Measurements from ENCODE around the gene ZNF335.
"Not testable (repeated sequence)": the region's sequence is repeated elsewhere in the genome, so short reads cannot be mapped to it uniquely, and the experiment has no call there.

ZNF335 gene

DNA sequence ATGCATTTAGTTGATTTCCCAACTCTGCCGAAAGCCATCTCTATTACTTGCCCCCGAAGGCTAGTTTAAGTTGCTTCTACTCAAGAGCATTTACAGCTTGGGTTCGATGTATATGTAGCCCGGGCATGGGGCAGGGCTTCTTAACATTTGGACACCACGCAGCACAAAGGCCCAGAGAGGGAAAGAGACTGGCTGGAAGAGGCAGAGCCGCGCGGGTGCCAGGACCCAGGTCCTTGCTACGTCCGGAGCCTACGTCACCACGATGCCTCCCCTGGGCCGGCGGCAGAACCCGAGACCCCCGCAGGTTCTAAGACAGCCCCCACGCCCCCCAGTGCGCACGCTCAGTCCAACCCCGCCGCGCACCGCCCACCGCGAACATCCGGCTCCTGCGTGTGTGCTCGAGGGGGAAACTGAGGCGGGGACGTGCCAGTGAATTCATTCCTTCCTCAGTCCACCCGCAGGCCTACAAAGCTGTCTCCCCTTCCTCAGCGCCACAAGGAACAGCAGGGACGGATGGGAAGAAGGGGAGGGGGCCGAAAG lies 37.9 kb downstream of the ZNF335 start:
- no peak for DNase-seq (ENCODE audit: low read depth in 3 of 3)

GRCh38 chr20:45933266-45934045 lies 38.5 kb downstream of the ZNF335 start:
- DNase-seq (ENCODE audit: low read depth in 3 of 3) = no peak

- DNase-seq (ENCODE audit: low read depth in 3 of 3) = not testable (repeated sequence)
Observed at GRCh38 chr20:45931680-45932079, 40.3 kb downstream of the ZNF335 start.

DNA sequence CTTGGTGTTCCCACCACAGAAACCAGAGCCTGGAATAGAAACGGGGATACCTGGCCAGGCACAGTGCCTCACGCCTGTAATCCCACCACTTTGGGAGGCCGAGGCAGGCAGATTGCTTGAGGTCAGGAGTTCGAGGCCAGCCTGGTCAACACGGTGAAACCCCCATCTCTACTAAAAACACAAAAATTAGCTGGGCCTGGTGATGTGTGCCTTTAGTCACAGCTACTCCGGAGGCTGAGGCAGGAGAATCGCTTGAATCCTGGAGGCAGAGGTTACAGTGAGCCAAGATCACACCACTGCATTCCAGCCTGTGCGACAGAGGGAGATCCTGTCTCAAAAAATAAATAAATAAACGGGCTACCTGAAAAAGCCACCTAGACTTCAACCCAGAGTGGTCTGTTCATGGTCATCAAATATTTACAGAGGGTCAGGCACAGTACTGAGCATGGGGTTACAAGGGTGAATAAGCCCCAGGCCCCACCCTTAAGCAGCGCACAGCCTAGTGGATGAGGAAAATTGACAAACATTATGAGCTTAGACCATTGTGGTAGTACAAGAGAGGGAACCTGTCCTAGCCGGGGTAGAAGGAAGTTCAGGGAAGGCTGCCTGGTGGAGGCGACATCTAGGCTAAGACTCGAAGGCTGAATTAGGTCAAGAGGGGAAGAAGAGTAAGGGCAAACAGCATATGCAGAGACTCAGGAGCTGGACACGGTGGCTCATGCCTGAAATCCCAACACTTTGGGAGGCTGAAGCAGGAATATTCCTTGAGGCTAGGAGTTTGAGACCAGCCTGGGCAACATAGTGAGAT lies 44.7 kb downstream of the ZNF335 start:
- DNase-seq (ENCODE audit: low read depth in 3 of 3) = no peak

- DNase-seq (ENCODE audit: low read depth in 3 of 3) = no peak
Observed at GRCh38 chr20:45926731-45927070, 45.3 kb downstream of the ZNF335 start.

GRCh38 chr20:45925821-45926506 lies 46.0 kb downstream of the ZNF335 start:
- DNase-seq (ENCODE audit: low read depth in 3 of 3) = no peak

DNA sequence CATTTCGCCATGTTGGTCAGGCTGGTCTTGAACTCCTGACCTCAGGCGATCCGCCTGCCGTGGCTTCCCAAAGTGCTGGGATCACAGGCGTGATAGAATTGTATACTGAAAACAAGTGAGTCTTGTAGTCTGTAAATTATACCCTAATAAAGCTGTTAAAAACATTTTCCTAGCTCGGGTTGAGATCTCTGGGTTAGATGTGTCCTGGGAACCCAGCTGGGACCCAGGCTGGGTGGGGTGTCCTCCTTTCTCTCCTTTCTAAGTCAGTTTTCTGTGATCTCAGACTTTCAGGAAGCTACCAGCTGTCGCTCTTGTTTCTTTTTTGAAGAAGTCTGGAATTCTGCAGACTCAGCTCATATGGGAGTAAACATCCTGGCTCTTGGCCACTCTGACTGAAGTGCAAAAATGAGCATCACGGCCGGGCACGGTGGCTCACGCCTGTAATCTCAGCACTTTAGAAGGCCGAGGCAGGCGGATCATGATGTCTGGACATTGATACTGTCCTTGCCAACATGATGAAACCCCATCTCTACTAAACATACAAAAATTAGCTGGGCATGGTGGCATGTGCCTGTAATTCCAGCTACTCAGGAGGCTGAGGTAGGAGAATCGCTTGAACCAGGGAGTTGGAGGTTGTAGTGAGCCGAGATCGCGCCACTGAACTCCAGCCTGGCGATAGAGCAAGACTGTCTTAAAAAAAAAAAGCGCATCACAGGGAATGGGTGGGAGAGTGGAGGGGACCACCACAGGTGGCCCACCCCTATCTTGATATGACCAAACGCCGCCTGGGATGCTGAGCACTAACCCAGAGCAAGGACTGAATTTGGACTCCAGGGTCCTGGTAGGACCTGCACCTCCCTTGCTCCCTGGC lies 47.4 kb downstream of the ZNF335 start:
- no peak for DNase-seq (ENCODE audit: low read depth in 3 of 3)

GRCh38 chr20:45921337-45922189 lies 50.4 kb downstream of the ZNF335 start:
- no peak for DNase-seq (ENCODE audit: low read depth in 3 of 3)

- DNase-seq (ENCODE audit: low read depth in 3 of 3) = no peak
Observed at GRCh38 chr20:45920462-45921336, 51.3 kb downstream of the ZNF335 start.

- no peak for DNase-seq (ENCODE audit: low read depth in 3 of 3)
Observed at GRCh38 chr20:45919542-45920399, 52.2 kb downstream of the ZNF335 start.

DNA sequence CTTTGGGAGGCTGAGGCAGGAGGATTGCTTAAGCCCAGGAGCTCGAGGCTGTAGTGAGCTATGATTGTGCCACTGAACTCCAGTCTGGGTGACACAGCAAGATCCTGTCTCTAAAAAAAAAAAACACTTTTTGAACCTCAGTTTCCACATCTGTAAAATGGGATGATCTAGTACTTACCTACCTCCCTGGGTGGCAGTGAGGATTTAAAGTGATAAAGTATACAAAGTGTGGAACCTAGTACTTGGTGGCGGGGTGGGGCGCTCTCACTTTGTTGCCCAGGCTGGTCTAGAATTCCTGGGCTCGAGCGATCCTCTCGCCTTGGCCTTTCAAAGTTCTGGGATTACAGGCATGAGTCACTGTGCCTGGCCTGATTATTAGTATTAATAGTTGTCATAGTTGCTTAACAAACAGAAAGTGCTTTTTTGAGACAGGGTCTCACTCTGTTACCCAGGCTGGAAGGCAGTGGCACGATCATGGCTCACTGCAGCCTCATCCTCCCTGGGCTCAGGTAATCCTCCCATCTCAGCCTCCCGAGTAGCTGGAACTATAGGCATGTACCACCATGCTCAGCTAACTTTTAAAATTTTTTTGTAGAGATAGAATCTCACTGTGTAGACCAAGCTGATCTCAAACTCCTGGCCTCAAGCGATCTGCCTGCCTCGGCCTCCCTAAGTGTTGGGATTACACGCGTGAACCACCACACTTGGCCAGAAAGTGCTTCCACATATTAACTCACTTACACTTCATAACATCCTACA lies 53.0 kb downstream of the ZNF335 start:
- DNase-seq (ENCODE audit: low read depth in 3 of 3) = no peak

GRCh38 chr20:45918182-45918737 lies 53.7 kb downstream of the ZNF335 start:
- no peak for DNase-seq (ENCODE audit: low read depth in 3 of 3)

DNA sequence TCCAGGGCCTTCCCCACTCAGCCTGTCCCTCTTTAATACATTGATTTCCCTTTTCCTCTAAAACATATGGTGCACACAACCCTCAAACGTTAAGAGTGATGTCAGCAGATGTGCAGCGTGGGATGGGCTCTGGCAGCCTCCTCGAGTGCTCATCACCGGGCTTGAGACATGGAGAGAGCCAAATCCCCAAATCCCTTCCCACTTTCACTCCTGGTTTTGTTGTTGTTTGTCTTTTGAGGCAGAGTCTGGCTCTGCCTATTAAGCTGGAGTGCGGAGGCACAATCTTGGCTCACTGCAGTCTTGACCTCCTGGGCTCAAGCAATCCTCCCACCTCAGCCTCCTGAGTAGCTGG lies 54.2 kb downstream of the ZNF335 start:
- no peak for DNase-seq (ENCODE audit: low read depth in 3 of 3)

DNA sequence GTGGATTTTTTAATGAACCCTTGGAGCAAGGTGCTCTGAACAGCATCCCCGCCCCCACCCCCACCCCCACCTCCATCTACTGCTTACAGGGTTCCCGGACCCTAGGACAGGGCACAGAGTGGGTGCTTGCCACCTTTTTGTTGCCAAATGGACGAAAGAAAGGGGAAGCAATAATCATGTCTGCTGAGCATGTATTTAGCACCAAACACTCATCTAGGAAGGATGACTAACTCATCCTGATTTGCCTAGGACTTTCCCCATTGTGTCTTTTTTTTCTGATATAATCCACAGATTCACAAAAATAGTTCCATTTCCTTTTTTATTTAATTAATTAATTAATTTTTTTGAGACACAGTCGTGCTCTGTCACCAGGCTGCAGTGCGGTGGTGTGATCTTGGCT lies 58.9 kb downstream of the ZNF335 start:
- no peak for DNase-seq (ENCODE audit: low read depth in 3 of 3)

GRCh38 chr20:45912344-45912682 lies 59.7 kb downstream of the ZNF335 start:
- no peak for DNase-seq (ENCODE audit: low read depth in 3 of 3)

- DNase-seq (ENCODE audit: low read depth in 3 of 3) = no peak
Observed at GRCh38 chr20:45911486-45912343, 60.3 kb downstream of the ZNF335 start, which contains the start of gene PLTP. PLTP (minus strand) TSS chr20:45912155; CDS start chr20:45911452, 703 bp downstream.

All from stimulated activated CD4-positive, alpha-beta T cell treated with anti-CD3 and anti-CD28 coated beads, TNF-alpha, amount 100 ng/mL, for 4 hours (primary cell).